Thoracic aorta (tissue), 2 donors: ENCODE measurements around the gene FOXG1. TPM values are rescaled to one million over a fixed set of nuclear protein-coding genes. Genes with fewer than 3 reads are reported as not detected.
A peak's percentile ranks its signal among the peaks of the same experiment; 100 is the strongest.

Experiments used
- ATAC-seq: fragments of 150-250 bp; one replicate; pipeline ENCODE4 v1.8.0; 2017; ENCODE audit warnings: low read depth; ENCODE audit not compliant: insufficient number of reproducible peaks, low FRiP score
- DNase-seq: peaks from one replicate; pipeline ENCODE4 v3.0.0-alpha.2; 2020; ENCODE audit warnings: low spot score
- H3K27ac ChIP-seq, 2 donors: fragments of 200-600 bp; sonication (generic); 1 replicate in 1 of 2; 2 replicates in 1 of 2; pipeline ENCODE4 v1.5.1; 2016; ENCODE audit warnings: mild to moderate bottlenecking in 2 of 2, moderate library complexity in 2 of 2
- H3K27me3 ChIP-seq: fragments of 200-600 bp; sonication (generic); replicated peaks from 2 replicates; pipeline ENCODE4 v1.6.0; 2016; ENCODE audit warnings: mild to moderate bottlenecking; ENCODE audit not compliant: insufficient read depth
- H3K36me3 ChIP-seq: fragments of 200-600 bp; sonication (generic); one replicate; pipeline ENCODE4 v1.5.1; 2016
- H3K4me1 ChIP-seq, 2 donors: fragments of 200-600 bp; sonication (generic); 1 replicate in 1 of 2; 2 replicates in 1 of 2; pipeline versions ENCODE4 v1.5.1 to v1.6.0; 2016; ENCODE audit warnings: low read depth in 2 of 2, mild to moderate bottlenecking in 1 of 2; ENCODE audit not compliant: control insufficient read depth in 1 of 2
- H3K4me3 ChIP-seq: fragments of 200-600 bp; sonication (generic); 2 replicates; pipeline ENCODE4 v1.5.1; 2016; ENCODE audit warnings: mild to moderate bottlenecking
- H3K9me3 ChIP-seq: fragments of 200-600 bp; sonication (generic); 2 replicates; pipeline ENCODE4 v1.5.1; 2016
- CTCF ChIP-seq: fragments of 200-600 bp; sonication (generic); IDR thresholded peaks from one replicate; pipeline ENCODE4 v1.5.1; 2019; ENCODE audit warnings: antibody characterized with exemption
- total RNA-seq, 2 donors: library from RNA; depleted of rRNA; stranded (reverse); fragments of >200 nt; gene quantifications; one replicate each; pipeline versions ENCODE4 v1.1.0 to v1.2.3, GENCODE V29; 2016

The FOXG1 gene
- total RNA-seq, 2 donors from 2014 or later, result 0.28 TPM; not detected in 1

DNA sequence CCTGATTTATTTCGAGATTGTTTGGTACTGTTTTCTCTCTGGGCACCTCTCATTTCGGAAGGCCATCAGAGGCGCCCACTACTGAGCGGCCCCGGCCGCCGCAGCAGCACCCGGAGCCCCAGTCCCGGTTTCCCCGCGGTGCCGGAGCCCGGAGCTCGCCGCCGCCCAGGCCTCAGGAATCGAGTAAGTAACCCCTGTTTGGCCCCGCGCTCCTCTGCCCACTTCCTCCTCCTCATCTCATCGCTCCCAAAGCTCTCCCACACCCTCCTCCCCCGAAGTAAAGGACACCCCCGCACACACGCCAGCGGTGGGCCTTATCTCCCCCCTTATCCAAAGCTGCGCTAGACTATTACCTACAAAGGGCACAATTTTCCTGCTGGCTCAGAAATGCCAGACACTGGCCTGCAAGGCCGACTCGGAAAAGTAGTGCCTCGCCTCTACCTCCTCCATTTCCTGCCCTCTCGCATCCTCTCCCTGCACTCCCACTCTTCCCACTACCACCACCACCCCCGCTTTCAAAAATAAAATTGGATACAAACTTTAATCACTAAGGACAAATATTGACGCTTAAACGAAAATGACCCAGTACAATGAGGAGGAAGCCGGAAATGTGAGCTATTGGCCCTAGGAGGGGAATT is 637 bp upstream of the FOXG1 start:
- DNase-seq, result no peak
- peak overlapping the region; percentile 70 for H3K4me3 ChIP-seq
- no peak overlapping the region for H3K27ac ChIP-seq
- TF ChIP-seq CTCF, result no peak
- H3K36me3 ChIP-seq, result no peaks in the 10 kb centered on the region
- ATAC-seq, result no peak
- H3K4me1 ChIP-seq, result peaks cover 12 to 13% of the 10 kb centered on the region in 2 donors
- H3K9me3 ChIP-seq, result no peaks in the 10 kb centered on the region
- peaks cover 9% of the 10 kb centered on the region for H3K27me3 ChIP-seq

- no peak for ATAC-seq
- DNase-seq, result no peak
- no peaks in the 10 kb centered on the region for H3K9me3 ChIP-seq
- peaks cover 9% of the 10 kb centered on the region for H3K27me3 ChIP-seq
- no peaks in the 10 kb centered on the region for H3K36me3 ChIP-seq
- H3K4me3 ChIP-seq, result peak overlapping the region; percentile 70
- TF ChIP-seq CTCF, result no peak
- H3K27ac ChIP-seq, result no peak overlapping the region
- peaks cover 12 to 13% of the 10 kb centered on the region in 2 donors for H3K4me1 ChIP-seq
Observed at GRCh38 chr14:28767030-28767852, 654 bp downstream of the FOXG1 start.

- TF ChIP-seq CTCF, result no peak
- peaks cover 12 to 13% of the 10 kb centered on the region in 2 donors for H3K4me1 ChIP-seq
- no peaks in the 10 kb centered on the region for H3K9me3 ChIP-seq
- no peak overlapping the region for H3K4me3 ChIP-seq
- DNase-seq (no peak), ATAC-seq (no peak)
- peaks cover 9% of the 10 kb centered on the region for H3K27me3 ChIP-seq
- no peak overlapping the region for H3K27ac ChIP-seq
- H3K36me3 ChIP-seq, result no peaks in the 10 kb centered on the region
Observed at GRCh38 chr14:28767853-28768741, 1.5 kb downstream of the FOXG1 start.

GRCh38 chr14:28769276-28769880 is 2.8 kb downstream of the FOXG1 start:
- no peaks in the 10 kb centered on the region for H3K9me3 ChIP-seq
- DNase-seq, result no peak
- H3K36me3 ChIP-seq, result no peaks in the 10 kb centered on the region
- no peak for TF ChIP-seq CTCF
- H3K27ac ChIP-seq, result no peak overlapping the region
- H3K4me3 ChIP-seq, result no peak overlapping the region
- peaks cover 12 to 13% of the 10 kb centered on the region in 2 donors for H3K4me1 ChIP-seq
- ATAC-seq, result no peak
- H3K27me3 ChIP-seq, result peaks cover 9% of the 10 kb centered on the region
